ENCODE data around the gene OR56A5. TPM values are rescaled to one million over a fixed set of nuclear protein-coding genes. Genes with fewer than 3 reads are reported as not detected.
"Not testable (repeated sequence)": the region's sequence is repeated elsewhere in the genome, so short reads cannot be mapped to it uniquely, and the experiment has no call there.

The OR56A5 gene
- not detected in 2 replicates for total RNA-seq

- no peak for DNase-seq (ENCODE audit: low read depth)
Observed at GRCh38 chr11:5968394-5968793, at the start of gene OR56A5. Gene OR56A5, minus strand, starts transcription at chr11:5968494. Its CDS starts 0 bp downstream, at chr11:5968494.

GRCh38 chr11:6013042-6013441 is 44.7 kb upstream of the OR56A5 start:
- no peak for DNase-seq (ENCODE audit: low read depth)

- DNase-seq (ENCODE audit: low read depth), result no peak
Observed at GRCh38 chr11:6012035-6012668, 43.9 kb upstream of the OR56A5 start.

GRCh38 chr11:6006846-6007245 is 38.6 kb upstream of the OR56A5 start, which contains the start of gene OR56A4:
Gene OR56A4, minus strand, starts transcription at chr11:6006946. Its CDS starts 3,954 bp downstream, at chr11:6002992.
- DNase-seq (ENCODE audit: low read depth), result no peak

- no peak for DNase-seq (ENCODE audit: low read depth)
Observed at GRCh38 chr11:6006395-6006794, 38.1 kb upstream of the OR56A5 start.

- no peak for DNase-seq (ENCODE audit: low read depth)
Observed at GRCh38 chr11:6002202-6002699, 34.0 kb upstream of the OR56A5 start.

- no peak for DNase-seq (ENCODE audit: low read depth)
Observed at GRCh38 chr11:5994791-5995190, 26.5 kb upstream of the OR56A5 start.

- peak; percentile 4 for DNase-seq (ENCODE audit: low read depth)
Observed at GRCh38 chr11:5992604-5993251, 24.4 kb upstream of the OR56A5 start.

GRCh38 chr11:5992150-5992549 is 23.9 kb upstream of the OR56A5 start:
- DNase-seq (ENCODE audit: low read depth), result no peak

GRCh38 chr11:5989203-5989602 is 20.9 kb upstream of the OR56A5 start:
- DNase-seq (ENCODE audit: low read depth), result no peak

- no peak for DNase-seq (ENCODE audit: low read depth)
Observed at GRCh38 chr11:5986885-5987284, 18.6 kb upstream of the OR56A5 start, which contains the start of gene OR52L1. Gene OR52L1, minus strand, starts transcription at chr11:5986985. Its CDS starts 55 bp downstream, at chr11:5986930.

GRCh38 chr11:5983443-5983842 is 15.1 kb upstream of the OR56A5 start:
- DNase-seq (ENCODE audit: low read depth), result no peak

GRCh38 chr11:5973530-5973929 is 5.2 kb upstream of the OR56A5 start:
- no peak for DNase-seq (ENCODE audit: low read depth)

- no peak for DNase-seq (ENCODE audit: low read depth)
Observed at GRCh38 chr11:5967708-5968107, 586 bp downstream of the OR56A5 start.

GRCh38 chr11:5966958-5967357 is 1.3 kb downstream of the OR56A5 start:
- no peak for DNase-seq (ENCODE audit: low read depth)

GRCh38 chr11:5960704-5961320 is 7.5 kb downstream of the OR56A5 start:
- not testable (repeated sequence) for DNase-seq (ENCODE audit: low read depth)

- DNase-seq (ENCODE audit: low read depth), result no peak
Observed at GRCh38 chr11:5955586-5955985, 12.7 kb downstream of the OR56A5 start.

- DNase-seq (ENCODE audit: low read depth), result no peak
Observed at GRCh38 chr11:5941951-5942350, 26.3 kb downstream of the OR56A5 start, which contains the start of gene OR56A3. Gene OR56A3, plus strand, starts transcription at chr11:5942251. Its CDS starts 5,096 bp downstream, at chr11:5947347.

GRCh38 chr11:5940748-5941147 is 27.5 kb downstream of the OR56A5 start:
- no peak for DNase-seq (ENCODE audit: low read depth)

GRCh38 chr11:5938603-5938965 is 29.7 kb downstream of the OR56A5 start:
- peak; percentile 1 for DNase-seq (ENCODE audit: low read depth)

- DNase-seq (ENCODE audit: low read depth), result no peak
Observed at GRCh38 chr11:5937868-5938602, 30.3 kb downstream of the OR56A5 start.

- no peak for DNase-seq (ENCODE audit: low read depth)
Observed at GRCh38 chr11:5933116-5933515, 35.2 kb downstream of the OR56A5 start.

All from renal cortical epithelial cell (primary cell).